ENCODE results near the gene CD40.

CD40 gene

GRCh38 chr20:46111028-46111835 is 6.9 kb upstream of the CD40 start:
- TF ChIP-seq CTCF (IDR thresholded peaks at IDR 0.05; ENCODE audit: insufficient read depth, low read length, missing control alignments) = no peak
- no peak for DNase-seq (ENCODE audit: low read depth, low spot score)
- CTCF ChIA-PET = no interaction called here
- POLR2A ChIA-PET = no interaction called here
- no peak overlapping the region for H3K4me3 ChIP-seq (ENCODE audit: low read depth, low read length)

GRCh38 chr20:46111836-46112212 is 6.3 kb upstream of the CD40 start:
- TF ChIP-seq CTCF (IDR thresholded peaks at IDR 0.05; ENCODE audit: insufficient read depth, low read length, missing control alignments) = no peak
- DNase-seq (ENCODE audit: low read depth, low spot score) = no peak
- POLR2A ChIA-PET = no interaction called here
- H3K4me3 ChIP-seq (ENCODE audit: low read depth, low read length) = no peak overlapping the region
- CTCF ChIA-PET = no interaction called here

GRCh38 chr20:46112430-46113112 is 5.5 kb upstream of the CD40 start:
- TF ChIP-seq CTCF (IDR thresholded peaks at IDR 0.05; ENCODE audit: insufficient read depth, low read length, missing control alignments) = no peak
- POLR2A ChIA-PET = no interaction called here
- H3K4me3 ChIP-seq (ENCODE audit: low read depth, low read length) = no peak overlapping the region
- no peak for DNase-seq (ENCODE audit: low read depth, low spot score)
- CTCF ChIA-PET = no interaction called here

- TF ChIP-seq CTCF (IDR thresholded peaks at IDR 0.05; ENCODE audit: insufficient read depth, low read length, missing control alignments) = no peak
- ChIA-PET POLR2A (no interaction called here), CTCF (no interaction called here)
- no peak for DNase-seq (ENCODE audit: low read depth, low spot score)
- H3K4me3 ChIP-seq (ENCODE audit: low read depth, low read length) = no peak overlapping the region
Measured at GRCh38 chr20:46113113-46113470, 5.0 kb upstream of the CD40 start.

- ChIA-PET POLR2A (no interaction called here), CTCF (interaction anchor here (1.0 kb wide), 1 partner anchor 18 kb away, joined by 3 read pairs; no protein-coding TSS in a partner anchor)
- TF ChIP-seq CTCF (IDR thresholded peaks at IDR 0.05; ENCODE audit: insufficient read depth, low read length, missing control alignments) = no peak
- no peak overlapping the region for H3K4me3 ChIP-seq (ENCODE audit: low read depth, low read length)
- DNase-seq (ENCODE audit: low read depth, low spot score) = no peak
Measured at GRCh38 chr20:46114449-46114848, 3.7 kb upstream of the CD40 start.

- peak overlapping the region; percentile 54 for H3K4me3 ChIP-seq (ENCODE audit: low read depth, low read length)
- no peak for TF ChIP-seq CTCF (IDR thresholded peaks at IDR 0.05; ENCODE audit: insufficient read depth, low read length, missing control alignments)
- DNase-seq (ENCODE audit: low read depth, low spot score) = no peak
- CTCF ChIA-PET = interaction anchor here (1.3 to 1.5 kb wide), 2 partner anchors 96 to 104 kb away, joined by 3 read pairs; no protein-coding TSS in a partner anchor
- POLR2A ChIA-PET = no interaction called here
Measured at GRCh38 chr20:46118481-46119020, 437 bp downstream of the CD40 start.

All from AG04449 (cell line).